Natural killer cell treated with Interleukin-12 subunit alpha and Interleukin-12 subunit beta and Interleukin-15 and Interleukin-18, amount 100 ng/mL, for 72 hours (primary cell): ENCODE measurements around the gene SHISA3. TPM values are rescaled to one million over a fixed set of nuclear protein-coding genes. Genes with fewer than 3 reads are reported as not detected.

Source experiments
- ATAC-seq, 2 donors: fragments of 150-1000 bp; cut with Tn5 transposase in 1 of 2; sonication (Bioruptor Pico), chemical (Tn5 transposase) in 1 of 2; 2 replicates each; pipeline ENCODE4 v1.10.0; 2021
- DNase-seq: peaks from one replicate; pipeline ENCODE4 v3.0.0; 2022; ENCODE audit warnings: low spot score
- H3K27ac Mint-ChIP-seq, 2 donors: 1 replicate in 1 of 2; 2 replicates in 1 of 2; pipeline ENCODE4 v1.8.0; 2022; ENCODE audit warnings: mixed read lengths in 2 of 2, mild to moderate bottlenecking in 1 of 2, moderate library complexity in 1 of 2
- H3K27me3 Mint-ChIP-seq, 2 donors: 1 replicate in 1 of 2; 2 replicates in 1 of 2; pipeline ENCODE4 v1.8.0; 2022; ENCODE audit warnings: mixed read lengths in 2 of 2
- H3K36me3 Mint-ChIP-seq: one replicate; pipeline ENCODE4 v1.8.0; 2022; ENCODE audit warnings: mixed read lengths
- H3K4me1 Mint-ChIP-seq, 2 donors: 1 replicate in 1 of 2; 2 replicates in 1 of 2; pipeline ENCODE4 v1.8.0; 2022; ENCODE audit warnings: low read depth in 2 of 2, mixed read lengths in 2 of 2, mild to moderate bottlenecking in 1 of 2
- H3K4me3 Mint-ChIP-seq: one replicate; pipeline ENCODE4 v1.8.0; 2022; ENCODE audit warnings: mixed read lengths
- H3K9me3 Mint-ChIP-seq: 2 replicates; pipeline ENCODE4 v1.8.0; 2022; ENCODE audit warnings: mixed read lengths
- total RNA-seq, 2 donors: library from RNA; stranded (reverse); gene quantifications; one replicate each; pipeline ENCODE4 v1.2.3, GENCODE V29; 2022

SHISA3 gene
- total RNA-seq, 2 donors from 2014 or later, result 0.14 TPM; not detected in 1

DNA sequence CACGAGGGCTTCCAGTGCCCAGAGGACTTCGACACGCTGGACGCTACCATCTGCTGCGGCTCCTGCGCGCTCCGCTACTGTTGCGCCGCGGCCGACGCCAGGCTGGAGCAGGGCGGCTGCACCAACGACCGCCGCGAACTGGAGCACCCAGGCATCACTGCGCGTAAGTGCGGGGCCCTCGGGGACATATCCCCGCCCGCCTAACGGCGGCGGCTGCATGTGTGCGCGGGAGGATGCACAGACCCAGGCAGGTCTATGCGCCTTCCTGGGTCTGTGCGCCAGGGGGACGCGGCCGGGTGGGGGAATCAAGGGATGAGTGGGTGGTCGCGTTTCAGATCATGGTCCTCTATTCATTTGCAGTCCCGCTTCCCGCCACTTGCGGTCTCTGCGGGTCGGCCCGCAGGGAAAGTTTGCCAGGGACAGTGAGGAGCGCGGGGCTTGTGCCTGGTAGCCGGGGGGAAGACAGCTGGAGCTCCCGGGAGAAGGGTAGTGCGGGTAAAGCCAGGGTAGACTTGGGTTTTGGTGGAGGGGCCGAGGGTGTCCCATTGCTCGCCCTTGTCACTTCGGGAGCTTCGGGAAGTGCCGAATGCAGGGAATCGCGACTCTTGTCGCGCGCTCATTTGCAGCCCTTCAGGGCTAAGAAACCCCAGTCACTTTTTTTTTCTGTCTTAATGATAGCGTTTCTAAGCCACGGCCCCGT lies 1.0 kb downstream of the SHISA3 start:
- Mint-ChIP-seq H3K27me3 (peaks cover 45 to 55% of the 10 kb centered on the region in 2 donors), H3K36me3 (no peaks in the 10 kb centered on the region), H3K4me3 (peak overlapping the region; percentile 69), H3K27ac (no peak overlapping the region), H3K9me3 (no peaks in the 10 kb centered on the region), H3K4me1 (peaks cover 10 to 11% of the 10 kb centered on the region in 2 donors)
- ATAC-seq, result peak; percentile 63
- no peak for DNase-seq

GRCh38 chr4:42398871-42399331 lies 1.6 kb downstream of the SHISA3 start:
- Mint-ChIP-seq H3K4me1 (peaks cover 10 to 11% of the 10 kb centered on the region in 2 donors), H3K4me3 (peak overlapping the region; percentile 69), H3K36me3 (no peaks in the 10 kb centered on the region), H3K27me3 (peaks cover 42 to 55% of the 10 kb centered on the region in 2 donors), H3K27ac (no peak overlapping the region), H3K9me3 (no peaks in the 10 kb centered on the region)
- DNase-seq, result no peak
- no peak for ATAC-seq

DNA sequence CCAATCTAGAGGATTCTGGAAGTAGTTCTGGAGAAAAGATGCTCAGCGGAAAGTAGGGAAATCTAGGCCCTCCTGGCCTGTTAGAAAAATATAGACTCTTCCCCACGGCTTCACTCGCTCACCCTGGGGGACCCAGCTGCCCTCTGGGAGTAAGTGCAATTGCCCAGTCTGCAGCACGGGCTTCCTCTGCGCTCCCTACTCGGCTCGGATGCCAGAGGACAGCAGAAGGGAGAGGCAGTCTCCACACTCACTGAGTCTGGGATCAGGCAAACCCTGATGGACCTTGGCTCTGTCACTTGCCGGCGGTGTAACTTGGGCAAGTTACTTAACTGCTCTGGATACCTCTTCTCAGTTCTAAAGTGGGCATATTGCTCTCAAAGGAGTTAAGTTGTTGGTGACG lies 2.1 kb downstream of the SHISA3 start:
- H3K4me3 Mint-ChIP-seq, result no peak overlapping the region
- ATAC-seq (no peak), DNase-seq (no peak)
- H3K27me3 Mint-ChIP-seq, result peaks cover 42 to 54% of the 10 kb centered on the region in 2 donors
- H3K27ac Mint-ChIP-seq, result no peak overlapping the region
- H3K9me3 Mint-ChIP-seq, result no peaks in the 10 kb centered on the region
- H3K4me1 Mint-ChIP-seq, result peaks cover 10 to 11% of the 10 kb centered on the region in 2 donors
- H3K36me3 Mint-ChIP-seq, result no peaks in the 10 kb centered on the region

DNA sequence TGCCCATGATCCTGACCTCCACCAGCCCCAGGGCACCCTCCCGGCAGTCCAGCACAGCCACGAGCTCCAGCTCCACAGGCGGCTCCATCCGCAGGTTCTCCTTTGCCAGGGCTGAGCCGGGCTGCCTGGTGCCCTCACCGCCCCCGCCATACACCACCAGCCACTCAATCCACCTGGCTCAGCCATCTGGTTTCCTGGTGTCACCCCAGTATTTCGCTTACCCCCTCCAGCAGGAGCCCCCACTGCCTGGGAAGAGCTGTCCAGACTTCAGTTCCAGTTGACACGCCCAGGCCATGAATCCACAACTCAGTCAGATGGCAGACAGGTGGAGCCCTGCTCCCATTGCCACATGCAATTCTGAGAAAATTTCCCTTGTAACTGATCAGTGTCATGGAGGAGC lies 3.9 kb downstream of the SHISA3 start:
- ATAC-seq, result no peak
- H3K27ac Mint-ChIP-seq, result no peak overlapping the region

DNA sequence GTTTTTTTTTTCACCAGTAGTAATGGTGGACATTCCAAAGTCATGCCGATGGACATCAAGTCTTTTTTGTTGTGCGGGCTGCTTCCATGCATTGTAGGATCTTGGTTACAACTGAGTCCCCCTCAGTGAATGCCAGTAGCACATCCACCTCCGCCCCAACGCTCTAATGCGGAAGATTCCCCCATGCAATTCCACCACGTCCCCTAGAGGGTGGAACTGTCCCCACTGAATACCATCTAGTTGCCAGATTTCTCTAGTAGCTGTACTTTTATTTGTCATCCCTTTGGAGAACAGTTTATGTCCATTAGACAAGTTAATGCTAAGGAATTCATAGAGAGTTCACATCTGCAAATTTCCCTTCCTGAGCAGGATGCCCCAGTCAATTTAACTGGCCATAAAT lies 6.7 kb downstream of the SHISA3 start:
- no peak for ATAC-seq
- Mint-ChIP-seq H3K27me3 (peaks cover 24 to 27% of the 10 kb centered on the region in 2 donors), H3K27ac (no peak overlapping the region), H3K4me3 (no peak overlapping the region), H3K36me3 (no peaks in the 10 kb centered on the region), H3K9me3 (no peaks in the 10 kb centered on the region), H3K4me1 (no peaks in the 10 kb centered on the region)
- DNase-seq, result no peak

More for the DNA sequence above, 3.9 kb downstream of the SHISA3 start:
- DNase-seq, result no peak
- H3K4me3 Mint-ChIP-seq, result no peak overlapping the region
- no peaks in the 10 kb centered on the region for H3K9me3 Mint-ChIP-seq
- peaks cover 10 to 11% of the 10 kb centered on the region in 2 donors for H3K4me1 Mint-ChIP-seq
- peaks cover 34 to 41% of the 10 kb centered on the region in 2 donors for H3K27me3 Mint-ChIP-seq
- no peaks in the 10 kb centered on the region for H3K36me3 Mint-ChIP-seq

DNA sequence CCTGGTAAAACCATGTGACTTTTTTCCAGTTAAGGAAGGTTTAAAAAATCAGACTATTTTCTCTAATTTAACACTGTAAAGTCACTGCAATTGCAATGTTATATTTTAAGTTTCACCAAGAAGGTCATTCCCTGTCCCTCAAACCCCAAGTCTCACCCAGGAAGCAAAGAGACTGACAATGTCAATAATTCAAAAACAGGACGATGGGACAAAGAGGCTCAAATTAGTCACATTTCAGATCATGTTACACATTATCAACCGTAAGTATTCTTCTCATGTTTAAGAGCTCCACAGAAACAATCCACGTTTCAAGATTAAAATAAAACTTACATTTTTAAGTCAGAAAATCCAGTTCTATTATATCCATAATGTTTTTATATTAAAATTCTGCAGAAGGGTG lies 13.2 kb downstream of the SHISA3 start:
- no peaks in the 10 kb centered on the region for H3K4me1 Mint-ChIP-seq
- no peak for ATAC-seq
- DNase-seq, result no peak
- H3K4me3 Mint-ChIP-seq, result no peak overlapping the region
- H3K9me3 Mint-ChIP-seq, result no peaks in the 10 kb centered on the region
- H3K27ac Mint-ChIP-seq, result no peak overlapping the region
- no peaks in the 10 kb centered on the region for H3K27me3 Mint-ChIP-seq
- no peaks in the 10 kb centered on the region for H3K36me3 Mint-ChIP-seq

DNA sequence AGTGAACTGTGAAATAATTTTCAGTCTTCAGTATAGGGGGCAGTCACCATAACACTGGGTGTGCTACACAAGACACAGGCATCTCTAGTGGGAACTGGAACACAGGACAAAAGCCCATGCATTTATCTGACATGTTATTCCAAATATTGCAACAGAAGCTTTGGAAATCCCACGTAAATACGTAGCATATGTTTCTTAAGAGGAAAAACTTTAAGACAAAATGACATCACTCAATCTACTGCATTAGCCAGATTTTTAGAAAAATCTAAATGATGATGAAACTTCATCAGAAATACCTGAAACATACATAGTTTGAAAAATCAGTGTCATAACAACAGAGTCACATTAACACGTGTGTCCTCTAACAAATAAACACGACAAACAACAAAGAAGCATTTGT lies 14.5 kb downstream of the SHISA3 start:
- no peak for ATAC-seq
- Mint-ChIP-seq H3K4me3 (no peak overlapping the region), H3K27ac (no peak overlapping the region), H3K4me1 (no peaks in the 10 kb centered on the region), H3K27me3 (no peaks in the 10 kb centered on the region), H3K36me3 (no peaks in the 10 kb centered on the region), H3K9me3 (no peaks in the 10 kb centered on the region)
- DNase-seq, result no peak

DNA sequence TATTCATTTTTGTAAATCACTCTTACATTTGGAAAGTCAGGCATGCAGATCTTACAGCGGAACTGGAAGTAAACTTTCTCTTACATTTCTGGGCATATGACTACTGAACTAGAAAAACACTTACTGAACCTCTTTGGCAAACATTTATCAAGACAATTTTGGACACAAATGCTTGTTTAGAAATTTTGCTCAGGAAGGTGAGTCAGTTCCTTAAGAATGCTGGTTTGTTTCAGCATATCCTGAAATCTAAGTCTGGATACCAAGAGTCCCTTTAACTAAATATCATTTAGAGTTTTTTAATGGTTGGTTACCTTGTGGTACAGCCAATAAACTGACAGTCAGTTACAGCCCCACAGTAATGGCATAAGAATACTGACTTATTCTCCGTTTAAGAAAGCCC lies 15.0 kb downstream of the SHISA3 start:
- no peak for DNase-seq
- H3K27me3 Mint-ChIP-seq, result no peaks in the 10 kb centered on the region
- no peaks in the 10 kb centered on the region for H3K4me1 Mint-ChIP-seq
- no peak for ATAC-seq
- no peak overlapping the region for H3K27ac Mint-ChIP-seq
- no peaks in the 10 kb centered on the region for H3K9me3 Mint-ChIP-seq
- no peaks in the 10 kb centered on the region for H3K36me3 Mint-ChIP-seq
- no peak overlapping the region for H3K4me3 Mint-ChIP-seq

- ATAC-seq (no peak), DNase-seq (no peak)
- H3K36me3 Mint-ChIP-seq, result peaks cover 4% of the 10 kb centered on the region
- no peak overlapping the region for H3K27ac Mint-ChIP-seq
- no peak overlapping the region for H3K4me3 Mint-ChIP-seq
- no peaks in the 10 kb centered on the region for H3K27me3 Mint-ChIP-seq
- no peaks in the 10 kb centered on the region for H3K9me3 Mint-ChIP-seq
- H3K4me1 Mint-ChIP-seq, result no peaks in the 10 kb centered on the region
Measured at GRCh38 chr4:42415281-42415680, 18.0 kb downstream of the SHISA3 start.

GRCh38 chr4:42416017-42416416 lies 18.7 kb downstream of the SHISA3 start:
- ATAC-seq (no peak), DNase-seq (no peak)
- Mint-ChIP-seq H3K4me3 (no peak overlapping the region), H3K36me3 (peaks cover 6% of the 10 kb centered on the region), H3K4me1 (no peaks in the 10 kb centered on the region), H3K27me3 (no peaks in the 10 kb centered on the region), H3K9me3 (no peaks in the 10 kb centered on the region), H3K27ac (no peak overlapping the region)

GRCh38 chr4:42417550-42417949 lies 20.3 kb downstream of the SHISA3 start:
- no peaks in the 10 kb centered on the region for H3K27me3 Mint-ChIP-seq
- H3K4me1 Mint-ChIP-seq, result no peaks in the 10 kb centered on the region
- H3K4me3 Mint-ChIP-seq, result no peak overlapping the region
- ATAC-seq (no peak), DNase-seq (no peak)
- H3K9me3 Mint-ChIP-seq, result no peaks in the 10 kb centered on the region
- no peak overlapping the region for H3K27ac Mint-ChIP-seq
- peaks cover 11% of the 10 kb centered on the region for H3K36me3 Mint-ChIP-seq

DNA sequence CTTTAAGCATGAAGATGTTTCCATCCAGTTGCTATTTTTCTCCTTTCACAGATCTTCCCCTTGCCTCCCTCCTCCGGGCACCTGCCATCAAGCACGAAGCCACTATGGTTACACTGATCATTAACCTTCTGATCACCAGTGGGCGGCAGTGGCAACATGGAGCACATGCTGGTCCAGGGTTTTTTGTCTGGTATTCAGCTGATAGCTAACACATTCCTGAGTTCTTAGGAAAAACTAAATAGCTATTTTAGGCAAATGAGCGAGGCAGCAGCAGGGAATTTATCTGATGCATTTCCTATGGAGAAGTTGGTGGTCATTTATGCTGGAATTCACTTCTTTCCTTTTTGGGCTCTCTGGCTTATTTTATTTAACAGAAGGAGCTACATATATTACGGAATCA lies 22.9 kb downstream of the SHISA3 start:
- Mint-ChIP-seq H3K4me3 (no peak overlapping the region), H3K27ac (no peak overlapping the region)
- ATAC-seq, result no peak

GRCh38 chr4:42425146-42426065 lies 28.1 kb downstream of the SHISA3 start:
- H3K4me1 Mint-ChIP-seq, result peaks cover 0 to 6% of the 10 kb centered on the region in 2 donors
- H3K36me3 Mint-ChIP-seq, result peaks cover 6% of the 10 kb centered on the region
- H3K27ac Mint-ChIP-seq, result no peak overlapping the region
- H3K4me3 Mint-ChIP-seq, result no peak overlapping the region
- DNase-seq (no peak), ATAC-seq (no peak)
- H3K27me3 Mint-ChIP-seq, result no peaks in the 10 kb centered on the region
- no peaks in the 10 kb centered on the region for H3K9me3 Mint-ChIP-seq

More for the DNA sequence above, 22.9 kb downstream of the SHISA3 start:
- H3K9me3 Mint-ChIP-seq, result no peaks in the 10 kb centered on the region
- DNase-seq, result no peak
- H3K27me3 Mint-ChIP-seq, result no peaks in the 10 kb centered on the region
- no peaks in the 10 kb centered on the region for H3K4me1 Mint-ChIP-seq
- H3K36me3 Mint-ChIP-seq, result peaks cover 11% of the 10 kb centered on the region

DNA sequence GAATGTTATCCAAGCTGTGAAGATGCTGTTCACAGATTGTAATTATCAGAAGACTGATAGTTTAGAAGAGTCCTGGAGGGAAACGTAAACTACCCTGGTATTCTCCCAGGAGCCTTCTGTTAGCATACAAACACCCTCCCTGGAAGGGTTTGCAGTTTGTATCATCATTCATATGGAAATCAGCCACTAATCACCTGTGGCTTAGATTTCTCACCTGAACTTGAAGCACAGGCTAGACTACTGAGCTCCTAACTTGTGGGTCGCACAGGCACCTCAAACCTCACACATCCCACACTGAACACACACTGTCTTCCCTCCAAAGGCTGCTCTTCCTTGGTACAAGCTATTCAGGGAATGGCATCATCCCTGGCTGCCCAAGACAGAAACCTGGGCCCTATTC lies 30.7 kb downstream of the SHISA3 start:
- Mint-ChIP-seq H3K4me3 (no peak overlapping the region), H3K9me3 (no peaks in the 10 kb centered on the region), H3K4me1 (peaks cover 0 to 6% of the 10 kb centered on the region in 2 donors), H3K27ac (no peak overlapping the region), H3K36me3 (peaks cover 3% of the 10 kb centered on the region), H3K27me3 (no peaks in the 10 kb centered on the region)
- no peak for DNase-seq
- ATAC-seq, result no peak
